Activated CD4-positive, CD25-positive, alpha-beta regulatory T cell (primary cell): ENCODE data around the gene GGN.
"Not testable (repeated sequence)": the region's sequence is repeated elsewhere in the genome, so short reads cannot be mapped to it uniquely, and the experiment has no call there.

Experiments
- DNase-seq, 4 experiments: peaks; one replicate each; lab custom pipeline; 2025; lab: John Stamatoyannopoulos, UW

GGN gene

GRCh38 chr19:38411041-38411712 is 23.3 kb upstream of the GGN start:
- DNase-seq: no peak

DNA sequence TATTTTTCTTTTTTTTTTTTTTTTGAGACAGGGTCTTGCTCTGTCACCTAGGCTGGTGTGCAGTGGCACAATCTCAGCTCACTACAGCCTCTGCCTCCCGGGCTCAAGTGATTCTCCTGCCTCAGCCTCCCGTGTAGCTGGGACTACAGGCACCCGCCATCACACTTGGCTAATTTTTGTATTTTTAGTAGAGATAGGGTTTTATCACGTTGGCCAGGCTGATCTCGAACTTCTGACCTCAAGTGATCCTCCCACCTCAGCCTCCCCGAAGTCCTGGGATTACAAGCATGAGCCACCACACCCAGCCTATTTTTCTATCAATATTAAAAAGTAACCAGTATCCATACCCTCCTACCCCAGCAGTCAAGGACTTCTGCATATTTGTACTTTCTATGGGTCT is 22.6 kb upstream of the GGN start:
- DNase-seq: not testable (repeated sequence)

- no peak for DNase-seq
These were observed 21.8 kb upstream of the GGN start for GRCh38 chr19:38409631-38410133.

- DNase-seq: no peak
These were observed 17.4 kb upstream of the GGN start for GRCh38 chr19:38405276-38405675.

DNA sequence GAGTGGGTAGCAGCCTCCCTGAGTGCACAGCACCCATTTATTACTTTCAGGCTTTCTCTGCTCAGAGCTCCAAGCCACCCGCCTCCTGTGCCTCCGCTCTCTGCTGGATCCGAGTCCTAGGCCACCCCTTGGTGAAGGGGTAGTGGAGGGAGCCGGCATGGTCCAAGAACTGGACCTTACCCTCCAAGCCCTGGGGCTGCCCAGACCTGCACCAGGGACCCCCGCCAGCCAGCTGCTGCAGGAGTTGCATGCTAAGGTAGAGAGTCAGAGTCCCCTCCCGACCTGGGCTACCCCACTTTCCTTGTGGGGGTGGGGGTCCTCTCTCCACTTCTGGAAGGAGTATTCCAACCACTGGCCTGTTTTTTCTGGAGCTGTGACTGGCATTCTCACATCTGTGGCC is 17.0 kb upstream of the GGN start:
- no peak for DNase-seq

DNA sequence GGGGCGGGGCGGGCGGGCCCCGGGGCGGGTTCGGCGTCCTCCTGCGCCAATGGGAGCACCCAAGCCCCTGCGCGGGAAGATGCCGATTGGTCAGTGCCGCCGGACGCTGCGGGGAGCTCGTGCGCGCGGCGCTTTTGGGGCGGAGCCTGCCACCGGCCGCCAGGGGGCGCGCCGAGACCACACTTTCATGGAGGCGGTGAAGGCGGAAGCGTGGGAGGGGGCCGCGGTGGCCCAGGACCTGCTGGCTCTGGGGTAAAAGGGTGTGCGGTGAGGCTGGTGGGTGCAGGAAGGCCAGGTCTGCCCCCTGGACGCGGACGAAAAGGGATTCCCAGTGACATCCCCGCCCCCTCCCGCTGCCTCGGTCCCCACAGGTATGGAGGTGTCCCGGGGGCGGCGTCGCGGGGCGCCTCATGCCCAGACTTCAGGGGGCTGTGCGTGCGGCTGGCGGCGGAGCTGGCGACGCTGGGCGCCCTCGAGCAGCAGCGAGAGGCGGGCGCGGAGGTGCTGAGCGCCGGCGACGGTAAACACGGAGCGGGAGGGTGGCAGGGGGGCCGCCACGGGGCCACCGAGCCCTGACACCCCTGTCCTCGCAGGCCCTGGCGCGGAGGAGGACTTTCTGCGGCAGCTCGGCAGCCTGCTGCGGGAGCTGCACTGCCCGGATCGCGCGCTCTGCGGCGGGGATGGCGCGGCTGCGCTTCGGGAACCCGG is 15.3 kb upstream of the GGN start, which contains the start of gene FAM98C:
Gene FAM98C (plus strand): TSS at position 127 of the 708 bp plus-strand sequence. CDS start 61 bp downstream, at position 188.
- peak; percentile 95 to 99 (median 98) for DNase-seq

DNA sequence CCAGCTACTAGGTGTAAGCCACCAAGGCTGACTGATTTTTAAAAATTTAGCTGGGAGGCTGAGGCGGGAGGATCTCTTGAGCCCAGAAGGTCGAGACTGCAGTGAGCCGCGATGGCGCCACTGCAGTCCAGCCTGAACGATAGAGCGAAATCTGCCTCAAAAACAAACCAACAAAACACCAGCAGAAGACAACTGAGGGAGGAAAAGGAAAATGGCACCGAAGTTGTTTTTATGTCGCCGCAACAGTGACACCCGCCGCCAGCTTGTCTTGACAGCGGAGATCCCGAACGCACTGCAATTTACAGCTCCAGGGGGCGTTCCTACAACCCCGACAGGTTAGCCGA is 14.8 kb upstream of the GGN start:
- DNase-seq: no peak

- DNase-seq: no peak
These were observed 13.3 kb upstream of the GGN start for GRCh38 chr19:38401148-38401547.

GRCh38 chr19:38400361-38400760 is 12.5 kb upstream of the GGN start:
- no peak for DNase-seq

- no peak for DNase-seq
These were observed 11.7 kb upstream of the GGN start for GRCh38 chr19:38399537-38399936.

GRCh38 chr19:38399081-38399480 is 11.2 kb upstream of the GGN start:
- no peak for DNase-seq

GRCh38 chr19:38395381-38396114 is 7.7 kb upstream of the GGN start:
- peak in 1 of 4 experiments; percentile 22 for DNase-seq

- peak; percentile 23 to 51 (median 48) for DNase-seq
These were observed 6.7 kb upstream of the GGN start for GRCh38 chr19:38394488-38394887.

GRCh38 chr19:38392707-38393308 is 5.0 kb upstream of the GGN start:
- no peak for DNase-seq

DNA sequence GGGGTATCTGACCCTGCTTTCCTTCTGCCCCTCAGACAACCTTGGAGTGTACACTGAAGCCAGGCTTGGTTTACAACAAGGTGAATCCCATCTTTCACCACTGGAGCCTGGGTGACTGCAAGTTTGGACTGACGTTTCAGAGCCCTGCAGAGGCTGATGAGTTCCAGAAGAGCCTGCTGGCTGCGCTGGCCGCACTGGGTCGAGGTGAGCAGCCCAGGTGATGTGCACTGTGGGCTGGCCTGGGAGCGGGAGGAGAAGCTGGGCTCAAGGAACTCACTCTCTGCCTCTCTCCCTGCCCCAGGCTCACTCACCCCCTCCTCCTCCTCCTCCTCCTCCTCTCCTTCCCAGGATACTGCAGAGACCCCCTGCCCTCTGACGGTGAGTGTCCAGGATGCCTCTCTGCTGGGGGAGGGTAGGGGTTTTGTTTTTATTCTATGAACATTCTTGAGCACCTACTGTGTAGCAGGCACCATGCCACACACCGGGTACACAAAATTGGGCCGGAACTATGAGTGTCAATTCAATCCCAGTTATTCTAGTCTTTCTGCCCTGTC is 4.2 kb upstream of the GGN start:
- no peak for DNase-seq

DNA sequence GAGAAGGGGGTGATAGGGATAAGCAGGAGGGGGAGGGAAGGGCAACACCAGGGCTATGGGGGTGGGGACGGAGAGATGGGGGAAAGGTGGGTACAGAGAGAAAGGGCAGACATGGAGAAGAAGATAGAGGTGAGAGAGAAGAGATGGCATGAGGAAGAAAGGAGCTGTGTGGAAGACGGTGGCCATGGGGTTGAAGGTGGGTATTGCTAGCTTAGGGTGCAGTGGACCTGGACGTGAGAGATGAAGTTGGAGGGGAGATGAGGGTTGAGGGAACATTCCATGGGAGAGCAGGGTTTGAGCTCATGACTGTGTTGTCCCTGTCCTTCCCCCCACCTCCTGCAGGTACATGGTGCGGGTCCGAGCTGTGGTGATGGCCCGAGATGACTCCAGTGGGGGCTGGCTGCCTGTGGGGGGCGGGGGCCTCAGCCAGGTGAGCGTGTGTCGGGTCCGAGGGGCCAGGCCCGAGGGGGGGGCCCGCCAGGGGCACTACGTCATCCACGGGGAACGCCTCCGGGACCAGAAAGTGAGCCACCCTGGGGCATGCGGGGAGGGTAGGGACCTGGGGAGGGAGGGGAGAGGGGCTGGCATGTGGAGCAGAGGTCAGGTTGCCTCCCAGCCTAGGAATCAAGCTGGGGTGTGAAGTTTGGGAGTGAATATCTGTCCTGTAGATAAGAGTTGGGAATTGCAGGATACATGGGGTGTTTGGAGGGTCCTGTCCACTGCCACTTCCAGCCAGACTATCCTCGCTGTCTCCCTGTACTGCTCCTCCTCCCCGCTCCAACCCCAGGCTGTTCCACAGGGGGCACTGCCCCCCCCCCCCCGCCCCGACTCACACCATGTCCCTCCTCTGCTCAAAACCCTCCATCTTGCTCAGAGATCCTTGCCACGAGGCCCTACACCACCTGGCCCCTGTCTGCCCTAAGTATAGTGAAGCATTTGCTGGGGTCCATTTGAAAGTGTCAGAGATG is 2.4 kb upstream of the GGN start:
- DNase-seq: no peak

DNA sequence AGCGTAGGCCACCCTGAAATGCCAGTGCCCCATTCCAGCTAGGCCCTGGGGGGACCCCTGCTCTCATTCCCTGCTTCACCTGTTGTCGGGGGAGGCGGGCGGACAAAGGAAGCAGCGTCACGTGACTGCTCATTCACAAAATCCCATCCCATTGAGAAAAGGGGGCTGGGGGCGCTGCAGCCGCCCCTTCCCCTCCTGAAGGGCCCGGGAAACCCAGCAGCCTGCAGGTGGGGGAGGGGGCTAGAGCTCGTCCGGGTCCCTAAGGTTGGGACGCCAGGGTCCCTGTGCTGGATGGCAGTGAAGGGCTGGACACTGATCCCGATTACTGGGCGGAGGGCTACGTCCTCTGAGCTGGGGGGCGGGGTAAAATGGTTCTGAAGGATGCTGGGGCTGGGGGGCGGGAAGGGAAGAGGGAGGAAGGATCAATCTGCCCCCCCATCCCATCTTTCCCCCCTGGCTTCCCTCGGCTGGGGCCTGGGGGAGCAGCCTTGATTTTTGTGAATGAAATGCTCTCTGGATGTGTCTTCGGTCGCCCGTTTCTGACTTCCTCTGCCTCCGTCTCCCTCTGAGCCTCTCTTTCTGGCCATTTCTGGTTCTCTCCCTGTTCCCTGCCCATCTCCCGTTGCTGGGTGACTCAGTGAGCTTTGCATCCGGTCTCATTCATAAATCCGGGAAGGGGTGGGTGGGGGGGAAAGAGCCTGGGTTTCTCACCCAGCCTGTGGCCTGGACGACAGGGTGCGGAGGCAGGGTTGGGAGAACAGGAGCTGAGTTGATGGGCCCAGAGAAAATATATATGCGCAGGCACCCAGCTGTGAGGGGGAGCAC is 1.5 kb upstream of the GGN start:
- no peak for DNase-seq

DNA sequence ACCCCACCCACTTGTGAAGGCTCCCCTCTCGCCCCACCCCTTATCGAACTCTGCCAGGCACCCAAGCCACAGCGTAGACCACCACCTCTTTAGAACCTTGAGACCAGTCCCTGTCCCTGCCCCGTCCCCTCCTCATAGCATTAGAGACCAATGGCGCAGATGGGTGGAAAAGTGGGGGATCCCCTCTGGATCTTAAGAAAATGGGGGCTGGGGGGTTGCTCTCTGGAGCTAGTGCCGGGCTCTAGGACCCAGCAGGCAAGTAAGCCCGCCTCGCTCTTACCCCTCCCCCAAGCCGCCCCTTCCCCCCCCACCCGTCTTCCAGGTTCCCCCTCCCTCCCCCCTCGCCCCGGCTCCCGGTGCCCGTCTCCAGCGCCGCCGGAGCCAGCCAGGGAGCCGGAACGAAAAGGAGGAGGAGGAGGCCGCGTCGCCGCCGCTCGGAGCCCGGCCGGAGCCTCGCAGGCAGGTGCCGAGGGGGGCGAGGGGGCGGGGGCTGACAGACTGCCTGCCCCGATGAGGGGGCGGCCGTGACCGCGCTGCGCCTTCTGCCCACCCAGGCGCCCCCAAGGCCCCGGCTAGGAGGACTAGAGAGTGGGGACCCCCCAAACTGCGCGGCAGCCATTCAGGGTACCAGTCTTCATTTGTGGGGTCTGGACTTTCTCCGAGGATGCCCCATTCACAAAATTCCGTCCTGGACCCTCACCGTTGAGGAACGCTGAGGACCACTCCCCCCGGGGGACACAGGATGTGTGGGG is 691 bp upstream of the GGN start, which contains the start of gene SPRED3:
Gene SPRED3 (plus strand): TSS at position 349 of the 752 bp plus-strand sequence. CDS start 1,606 bp downstream, outside the sequence.
- no peak for DNase-seq

- DNase-seq: no peak
These were observed 774 bp downstream of the GGN start for GRCh38 chr19:38386971-38387549.
